Aorta (tissue), 5 donors: Measurements from ENCODE around the gene ATRAID. TPM values are rescaled to one million over a fixed set of nuclear protein-coding genes. Genes with fewer than 3 reads are reported as not detected.

Experiments
- ATAC-seq: fragments of 200-7000 bp; cut with Tn5 transposase; one replicate; pipeline ENCODE4 v1.9.1; 2022; ENCODE audit warnings: moderate library complexity; ENCODE audit not compliant: low FRiP score
- DNase-seq, 2 donors: peaks; one replicate each; pipeline ENCODE4 v3.0.0-alpha.2; 2020
- H3K27ac ChIP-seq, 2 donors: one replicate each; pipeline ENCODE4 v1.5.1; 2013; ENCODE audit warnings: low read length in 2 of 2, mild to moderate bottlenecking in 2 of 2, moderate library complexity in 2 of 2, control low read depth in 1 of 2, inconsistent platforms in 1 of 2, low read depth in 1 of 2
- H3K27me3 ChIP-seq, 2 donors: one replicate each; pipeline ENCODE4 v1.6.1; 2013; ENCODE audit warnings: control low read depth in 1 of 2, low read length in 1 of 2, mild to moderate bottlenecking in 1 of 2, moderate library complexity in 1 of 2; ENCODE audit not compliant: insufficient read depth in 2 of 2, control insufficient read depth in 1 of 2
- H3K36me3 ChIP-seq, 2 donors: one replicate each; pipeline ENCODE4 v1.6.1; 2013; ENCODE audit warnings: control low read depth in 1 of 2, low read length in 1 of 2, mild to moderate bottlenecking in 1 of 2; ENCODE audit not compliant: insufficient read depth in 2 of 2, control insufficient read depth in 1 of 2
- H3K4me1 ChIP-seq, 2 donors: one replicate each; pipeline ENCODE4 v1.6.1; 2013; ENCODE audit warnings: low read length in 2 of 2, control low read depth in 1 of 2, mild to moderate bottlenecking in 1 of 2, moderate library complexity in 1 of 2; ENCODE audit not compliant: insufficient read depth in 2 of 2, control insufficient read depth in 1 of 2
- H3K4me3 ChIP-seq, 2 donors: one replicate each; pipeline ENCODE4 v1.5.1; 2013; ENCODE audit warnings: low read length in 2 of 2, control low read depth in 1 of 2, mild to moderate bottlenecking in 1 of 2
- H3K9me3 ChIP-seq: one replicate; pipeline ENCODE4 v1.6.1; 2013; ENCODE audit warnings: mild to moderate bottlenecking, low read length; ENCODE audit not compliant: control insufficient read depth
- WGBS, 2 donors: extraction: QIAGEN DNeasy Blood & Tissue Kit; methylation state at CpG; one replicate each; pipeline ENCODE4 v1.1.7; 2013; 5-methylcytosine and 5-hydroxymethylcytosine counted together
- intact Hi-C, 2 donors: fragments of 100-400 bp; cut with DNase I; formaldehyde crosslinking; loops; one replicate each; pipeline versions ENCODE4 v1.14.2 to v1.15.0; 2022
- polyA plus RNA-seq, 2 donors: library from polyadenylated mRNA; stranded (reverse); fragments of 200-250 nt; gene quantifications; one replicate each; pipeline ENCODE4 v1.2.3, GENCODE V29; 2013
- total RNA-seq, 2 donors: library from RNA; stranded (reverse); fragmentation: NEBNext Ultra II Directional; extraction: Animal tissue kit (Norgen Biotek cat#: 25700); gene quantifications; one replicate each; pipeline ENCODE4 v1.2.1, GENCODE V29; 2021
- donor health status: healthy with polysubstance abuse.
- donor health status: Bipolar disorder and iron deficiency.
- donor health status: DM: no; HTN: no; CAD: no.
- donor health status: DM: no; HTN: no; CAD: no.
- donor health status: DM: yes; HTN: yes; CAD: no.

Gene ATRAID
- total and polyA plus RNA-seq, 4 donors, result 66.9 to 176 (median 119) TPM

DNA sequence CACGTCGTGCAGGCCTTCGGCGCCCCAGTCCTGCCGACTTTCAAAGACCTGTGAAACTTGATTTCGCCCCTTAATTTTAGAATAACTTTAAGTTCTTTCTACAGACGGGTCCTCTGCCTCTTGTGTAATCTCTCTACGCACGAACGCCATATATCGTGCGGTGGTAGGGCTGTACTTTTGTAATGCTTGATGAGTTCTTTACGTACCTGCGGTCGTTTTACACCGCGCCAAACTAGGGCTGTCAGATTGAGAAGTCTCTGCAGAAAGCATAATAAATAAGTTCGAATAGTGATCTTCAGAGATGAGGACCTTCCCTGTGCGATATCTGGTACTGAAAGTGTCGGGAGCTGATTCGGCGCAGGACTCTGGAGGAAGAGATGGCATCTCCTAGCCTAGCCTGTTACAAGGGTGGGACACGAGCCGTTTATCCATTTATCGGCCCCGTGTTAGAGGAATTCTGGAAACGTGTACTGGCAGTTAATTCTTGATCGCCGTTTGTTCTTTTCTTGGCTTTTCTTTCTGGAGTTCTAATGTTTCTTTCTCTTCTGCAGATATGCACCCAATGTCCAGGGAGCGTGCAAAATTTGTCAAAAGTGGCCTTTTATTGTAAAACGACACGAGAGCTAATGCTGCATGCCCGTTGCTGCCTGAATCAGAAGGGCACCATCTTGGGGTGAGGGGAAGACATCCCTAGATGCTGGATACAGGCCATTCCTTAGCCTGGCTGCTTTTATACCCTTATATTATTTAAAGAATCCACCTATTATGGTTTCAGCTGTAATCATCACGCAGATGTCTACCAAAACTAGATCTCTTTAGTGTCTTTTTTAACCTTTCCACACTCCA lies 1.0 kb downstream of the ATRAID start:
- intact Hi-C loops, result loop anchor here in 1 of 2 donors (5.0 kb wide), 1 partner anchor 81 kb away; the partner anchor contains the start of gene PREB
- Histone ChIP-seq H3K4me3 (peak overlapping the region; percentile 63 to 83), H3K36me3 (peaks cover 0 to 2% of the 10 kb centered on the region in 2 donors), H3K27me3 (no peaks in the 10 kb centered on the region), H3K4me1 (no peaks in the 10 kb centered on the region), H3K27ac (peak overlapping the region; percentile 65 to 97), H3K9me3 (no peaks in the 10 kb centered on the region)
- 5 to 6% methylated on average over 34 of the region's 34 CpGs for WGBS, 2 donors
- DNase-seq (no peak), ATAC-seq (peak; percentile 40)

- no peak overlapping the region for H3K27ac ChIP-seq
- no peaks in the 10 kb centered on the region for H3K36me3 ChIP-seq
- no peaks in the 10 kb centered on the region for H3K4me1 ChIP-seq
- 94 to 96% methylated on average over 3 of the region's 3 CpGs for WGBS, 2 donors
- intact Hi-C loops, result loop anchor here in 1 of 2 donors (5.0 kb wide), 1 partner anchor 83 kb away; the partner anchor contains the start of gene PREB
- DNase-seq (no peak), ATAC-seq (no peak)
- H3K4me3 ChIP-seq, result no peak overlapping the region
- H3K27me3 ChIP-seq, result no peaks in the 10 kb centered on the region
- H3K9me3 ChIP-seq, result no peaks in the 10 kb centered on the region
These were observed 3.1 kb downstream of the ATRAID start for GRCh38 chr2:27214941-27215340.

- Histone ChIP-seq H3K27ac (no peak overlapping the region), H3K36me3 (peaks cover 0 to 2% of the 10 kb centered on the region in 2 donors), H3K27me3 (no peaks in the 10 kb centered on the region), H3K4me1 (no peaks in the 10 kb centered on the region), H3K4me3 (peak overlapping the region; percentile 23 to 50), H3K9me3 (no peaks in the 10 kb centered on the region)
- WGBS, 2 donors, result 80% methylated on average over 13 of the region's 13 CpGs
- ATAC-seq (no peak), DNase-seq (no peak)
- intact Hi-C loops, result no loop called here
These were observed 4.7 kb downstream of the ATRAID start for GRCh38 chr2:27216416-27217137.

- WGBS, 2 donors, result 1% methylated on average over 68 to 72 of the region's 72 CpGs
- Histone ChIP-seq H3K27ac (peak within 1 kb of the TSS in 1 of 2 donors; percentile 3), H3K27me3 (no peaks in the 10 kb centered on the region), H3K36me3 (peaks cover 0 to 2% of the 10 kb centered on the region in 2 donors), H3K4me3 (peak within 1 kb of the TSS; percentile 50 to 58), H3K4me1 (no peaks in the 10 kb centered on the region), H3K9me3 (no peaks in the 10 kb centered on the region)
- DNase-seq (peak; percentile 93 to 96), ATAC-seq (peak; percentile 95)
- intact Hi-C loops, result no loop called here
These were observed 5.6 kb downstream of the ATRAID start, which contains the start of gene CAD for GRCh38 chr2:27217173-27218121. TSS of gene CAD (plus strand) at chr2:27217369. CDS start at chr2:27217552, 183 bp downstream.

GRCh38 chr2:27218614-27219013 lies 6.8 kb downstream of the ATRAID start:
- H3K4me1 ChIP-seq, result no peaks in the 10 kb centered on the region
- H3K9me3 ChIP-seq, result no peaks in the 10 kb centered on the region
- intact Hi-C loops, result no loop called here
- H3K36me3 ChIP-seq, result peaks cover 0 to 2% of the 10 kb centered on the region in 2 donors
- DNase-seq (peak in 1 of 2 donors; percentile 10), ATAC-seq (no peak)
- no peaks in the 10 kb centered on the region for H3K27me3 ChIP-seq
- 84 to 88% methylated on average over 4 of the region's 4 CpGs for whole genome bisulfite sequencing, 2 donors
- no peak overlapping the region for H3K27ac ChIP-seq
- no peak overlapping the region for H3K4me3 ChIP-seq

DNA sequence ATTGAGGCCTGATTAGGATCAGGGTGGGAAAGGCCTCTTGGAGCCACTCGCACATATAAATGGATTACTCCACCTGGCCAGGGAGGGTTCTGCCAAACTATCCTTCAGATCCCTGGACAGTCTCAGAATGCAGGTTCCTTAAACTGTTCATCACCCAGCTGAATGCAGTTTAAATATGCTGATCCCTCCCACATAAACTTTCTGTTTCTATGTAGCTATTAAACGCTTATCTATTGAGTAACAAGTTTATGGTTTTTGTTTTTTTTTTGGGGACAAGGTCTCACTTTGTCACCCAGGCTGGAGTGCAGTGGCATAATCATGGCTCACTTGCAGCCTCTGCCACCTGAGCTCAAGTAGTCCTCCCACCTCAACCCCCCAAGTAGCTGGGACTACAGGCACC lies 7.2 kb downstream of the ATRAID start:
- Histone ChIP-seq H3K9me3 (no peaks in the 10 kb centered on the region), H3K27me3 (no peaks in the 10 kb centered on the region), H3K36me3 (peaks cover 0 to 2% of the 10 kb centered on the region in 2 donors), H3K27ac (no peak overlapping the region), H3K4me3 (no peak overlapping the region), H3K4me1 (no peaks in the 10 kb centered on the region)
- ATAC-seq, result no peak
- no peak for DNase-seq
- WGBS, 2 donors, result 86 to 87% methylated on average over 2 of the region's 2 CpGs
- intact Hi-C loops, result no loop called here

DNA sequence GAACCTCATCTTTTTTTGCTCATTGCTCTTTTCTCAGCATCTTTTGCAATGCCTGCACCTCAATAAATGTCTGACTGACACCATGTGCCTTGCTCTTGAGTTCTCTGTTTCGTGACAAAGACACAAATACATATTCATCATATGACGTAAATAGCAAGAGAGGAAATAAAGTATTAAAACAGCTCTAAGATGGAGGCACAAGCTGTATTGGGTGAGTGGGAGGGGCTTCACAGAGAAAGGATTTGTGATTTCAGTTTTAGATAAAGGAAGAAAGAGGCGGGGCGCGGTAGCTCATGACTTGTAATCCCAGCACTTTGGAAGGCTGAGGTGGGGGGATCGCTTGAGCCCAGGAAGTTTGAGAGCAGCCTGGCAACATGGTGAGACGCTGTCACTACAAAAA lies 8.2 kb downstream of the ATRAID start:
- Histone ChIP-seq H3K27ac (no peak overlapping the region), H3K36me3 (peaks cover 2 to 3% of the 10 kb centered on the region in 2 donors), H3K4me3 (no peak overlapping the region), H3K27me3 (no peaks in the 10 kb centered on the region), H3K9me3 (no peaks in the 10 kb centered on the region), H3K4me1 (no peaks in the 10 kb centered on the region)
- intact Hi-C loops, result no loop called here
- ATAC-seq, result no peak
- WGBS, 2 donors, result 97 to 98% methylated on average over 7 of the region's 7 CpGs
- peak in 1 of 2 donors; percentile 34 for DNase-seq

GRCh38 chr2:27221166-27221565 lies 9.3 kb downstream of the ATRAID start:
- no peak for ATAC-seq
- H3K27me3 ChIP-seq, result no peaks in the 10 kb centered on the region
- 86 to 87% methylated on average over 3 of the region's 3 CpGs for WGBS, 2 donors
- H3K36me3 ChIP-seq, result peaks cover 3 to 5% of the 10 kb centered on the region in 2 donors
- H3K27ac ChIP-seq, result no peak overlapping the region
- intact Hi-C loops, result no loop called here
- no peaks in the 10 kb centered on the region for H3K9me3 ChIP-seq
- H3K4me1 ChIP-seq, result no peaks in the 10 kb centered on the region
- peak in 1 of 2 donors; percentile 22 for DNase-seq
- H3K4me3 ChIP-seq, result no peak overlapping the region
